H1 (cell line): ENCODE measurements around the gene GRIK4. TPM values are rescaled to one million over a fixed set of nuclear protein-coding genes. Genes with fewer than 3 reads are reported as not detected.

Source experiments
- CTCF ChIA-PET: fragments of 300-600 bp; sonication (Branson Sonifier 250); formaldehyde crosslinking; loops from one replicate; lab custom pipeline; 2021; ENCODE audit not compliant: partially characterized antibody; lab: Charles Lee
- POLR2A ChIA-PET: fragments of 300-600 bp; sonication (Branson Sonifier 250); formaldehyde crosslinking; loops from one replicate; lab custom pipeline; 2021; ENCODE audit warnings: inconsistent platforms; ENCODE audit not compliant: partially characterized antibody; lab: Charles Lee
- DNase-seq, 2 experiments: peaks; one replicate each; pipeline versions ENCODE4 v3.0.0 to v3.0.0-alpha.2; 2010 to 2022; ENCODE audit warnings: low spot score in 2 of 2, low read depth in 1 of 2, mixed read lengths in 1 of 2
- FAIRE-seq: peaks from 2 replicates; lab custom pipeline; 2011; peaks lifted over from hg19 to GRCh38; lab: Jason Lieb, UNC
- H2AFZ ChIP-seq: 2 replicates; pipeline ENCODE4 v1.8.1; 2012; ENCODE audit warnings: low read length, inconsistent platforms
- H2AK5ac ChIP-seq: 2 replicates; pipeline ENCODE4 v1.6.1; 2013; ENCODE audit warnings: low read depth, low read length
- H2BK120ac ChIP-seq: replicated peaks from 2 replicates; pipeline ENCODE3; 2013; ENCODE audit warnings: low read depth, low read length, inconsistent platforms
- H2BK12ac ChIP-seq: 2 replicates; pipeline ENCODE4 v1.6.1; 2013; ENCODE audit warnings: low read depth, low read length
- H2BK15ac ChIP-seq: 2 replicates; pipeline ENCODE4 v1.6.1; 2013; ENCODE audit warnings: low read length
- H2BK20ac ChIP-seq: 2 replicates; pipeline ENCODE4 v1.6.1; 2013; ENCODE audit warnings: low read length
- H2BK5ac ChIP-seq: 2 replicates; pipeline ENCODE4 v1.6.1; 2013; ENCODE audit warnings: low read depth, low read length
- H3K14ac ChIP-seq: 2 replicates; pipeline ENCODE4 v1.6.1; 2013; ENCODE audit warnings: inconsistent platforms; ENCODE audit not compliant: insufficient read length
- H3K18ac ChIP-seq: 2 replicates; pipeline ENCODE4 v1.6.1; 2013; ENCODE audit warnings: low read length; ENCODE audit errors: extremely low read depth
- H3K23ac ChIP-seq: 2 replicates; pipeline ENCODE4 v1.6.1; 2013; ENCODE audit warnings: inconsistent platforms; ENCODE audit not compliant: insufficient read length
- H3K23me2 ChIP-seq: 2 replicates; pipeline ENCODE4 v1.6.1; 2013; ENCODE audit warnings: low read depth, low read length
- H3K27ac ChIP-seq: 2 replicates; pipeline ENCODE4 v1.6.1; 2011; ENCODE audit warnings: low read depth, low read length, inconsistent platforms
- H3K27me3 ChIP-seq, 4 experiments: replicated peaks in 1 of 4; 1 replicate in 1 of 4; 2 replicates in 3 of 4; pipeline versions ENCODE4 v1.6.1 to v1.8.1; 2011 to 2013; ENCODE audit warnings: low read length in 3 of 4, mild to moderate bottlenecking in 3 of 4, inconsistent platforms in 2 of 4, mixed read lengths in 2 of 4, moderate library complexity in 1 of 4; ENCODE audit not compliant: control insufficient read depth in 3 of 4, insufficient read depth in 3 of 4; ENCODE audit errors: extremely low read depth in 1 of 4
- H3K36me3 ChIP-seq, 4 experiments: 2 replicates each; pipeline versions ENCODE4 v1.6.1 to v1.8.1; 2011 to 2013; ENCODE audit warnings: mild to moderate bottlenecking in 4 of 4, low read length in 3 of 4, moderate library complexity in 2 of 4, control low read depth in 1 of 4, inconsistent platforms in 1 of 4; ENCODE audit not compliant: insufficient read depth in 4 of 4, control insufficient read depth in 2 of 4
- H3K4ac ChIP-seq: replicated peaks from 2 replicates; pipeline ENCODE3; 2013; ENCODE audit warnings: low read length, low read depth, mixed read lengths, inconsistent platforms; ENCODE audit not compliant: insufficient read length
- H3K4me1 ChIP-seq, 4 experiments: replicated peaks in 1 of 4; 1 replicate in 1 of 4; 2 replicates in 3 of 4; pipeline versions ENCODE4 v1.6.1 to v1.8.1; 2011 to 2013; ENCODE audit warnings: low read length in 3 of 4, inconsistent platforms in 2 of 4, mixed read lengths in 1 of 4; ENCODE audit not compliant: insufficient read depth in 4 of 4, control insufficient read depth in 3 of 4
- H3K4me2 ChIP-seq, 2 experiments: 2 replicates each; pipeline versions ENCODE4 v1.6.1 to v1.8.1; 2011 to 2013; ENCODE audit warnings: low read depth in 2 of 2, low read length in 2 of 2, control low read depth in 1 of 2, inconsistent platforms in 1 of 2, mild to moderate bottlenecking in 1 of 2; ENCODE audit not compliant: insufficient read depth in 1 of 2
- H3K4me3 ChIP-seq, 4 experiments: fragments of 200-600, 300-600 bp in 1 of 4; sonication (generic), shearing (Covaris generic), sonication (Bioruptor Twin) in 1 of 4; 2 replicates each; pipeline versions ENCODE4 v1.5.1 to v1.8.1; 2011 to 2016; ENCODE audit warnings: low read length in 4 of 4, low read depth in 3 of 4, control low read depth in 2 of 4, inconsistent platforms in 2 of 4, mild to moderate bottlenecking in 2 of 4, mixed read lengths in 1 of 4, moderate library complexity in 1 of 4; ENCODE audit not compliant: insufficient read depth in 2 of 4; ENCODE audit errors: extremely low read depth in 1 of 4
- H3K56ac ChIP-seq: replicated peaks from 2 replicates; pipeline ENCODE3; 2013; ENCODE audit warnings: low read depth, mild to moderate bottlenecking, mixed read lengths, low read length, inconsistent platforms; ENCODE audit not compliant: insufficient read length
- H3K79me1 ChIP-seq: 2 replicates; pipeline ENCODE4 v1.6.1; 2013; ENCODE audit warnings: low read depth, low read length, control low read depth
- H3K79me2 ChIP-seq, 2 experiments: 2 replicates each; pipeline versions ENCODE4 v1.6.1 to v1.8.1; 2012 to 2013; ENCODE audit warnings: low read length in 2 of 2, mild to moderate bottlenecking in 2 of 2, inconsistent platforms in 1 of 2; ENCODE audit not compliant: insufficient read depth in 2 of 2, control insufficient read depth in 1 of 2
- H3K9ac ChIP-seq, 4 experiments: replicated peaks in 1 of 4; 1 replicate in 1 of 4; 2 replicates in 3 of 4; pipeline versions ENCODE4 v1.6.1 to v1.8.1; 2011 to 2013; ENCODE audit warnings: low read depth in 3 of 4, low read length in 3 of 4, control low read depth in 2 of 4, mild to moderate bottlenecking in 2 of 4, moderate library complexity in 2 of 4, inconsistent platforms in 1 of 4; ENCODE audit errors: extremely low read depth in 1 of 4
- H3K9me3 ChIP-seq, 2 experiments: 2 replicates each; pipeline versions ENCODE4 v1.6.1 to v1.8.1; 2012 to 2013; ENCODE audit warnings: mild to moderate bottlenecking in 2 of 2, moderate library complexity in 2 of 2, control low read depth in 1 of 2, inconsistent platforms in 1 of 2, low read depth in 1 of 2, low read length in 1 of 2, mixed read lengths in 1 of 2; ENCODE audit not compliant: insufficient read depth in 2 of 2
- H4K20me1 ChIP-seq, 2 experiments: replicated peaks in 1 of 2; 2 replicates each; pipeline versions ENCODE3 to v1.8.1; 2011 to 2013; ENCODE audit warnings: inconsistent platforms in 2 of 2, low read length in 2 of 2, mild to moderate bottlenecking in 1 of 2; ENCODE audit not compliant: insufficient read depth in 2 of 2, control insufficient read depth in 1 of 2
- H4K5ac ChIP-seq: 2 replicates; pipeline ENCODE4 v1.6.1; 2013; ENCODE audit warnings: low read length, low read depth, mixed read lengths, inconsistent platforms; ENCODE audit not compliant: insufficient read length
- H4K8ac ChIP-seq: 2 replicates; pipeline ENCODE4 v1.8.0; 2013; ENCODE audit warnings: mild to moderate bottlenecking, moderate library complexity, low read length, inconsistent platforms; ENCODE audit not compliant: insufficient read depth; ENCODE audit errors: extremely low read depth
- H4K91ac ChIP-seq: replicated peaks from 2 replicates; pipeline ENCODE3; 2013; ENCODE audit warnings: low read length, mixed read lengths, inconsistent platforms; ENCODE audit not compliant: insufficient read length
- BACH1 ChIP-seq: IDR thresholded peaks from 2 replicates; pipeline ENCODE4 v1.6.1; 2012; ENCODE audit warnings: low read length, improper control_type of control experiment
- CBX5 ChIP-seq: fragments of 300-800, 300-1000 bp; sonication (generic); IDR thresholded peaks from 2 replicates; pipeline ENCODE4 v1.7.1; 2016; ENCODE audit warnings: antibody characterized with exemption, low read length, low read depth
- CEBPB ChIP-seq: IDR thresholded peaks from 2 replicates; pipeline ENCODE4 v1.6.1; 2012; ENCODE audit warnings: low read depth, low read length
- EZH2 ChIP-seq: fragments of 200-600 bp; sonication (generic); IDR thresholded peaks from 2 replicates; pipeline ENCODE4 v1.7.1; 2012; ENCODE audit warnings: low read depth, mild to moderate bottlenecking, moderate library complexity, low read length, inconsistent platforms; ENCODE audit not compliant: severe bottlenecking
- MAFK ChIP-seq: IDR thresholded peaks from 2 replicates; pipeline ENCODE4 v1.6.1; 2012; ENCODE audit warnings: low read depth, mild to moderate bottlenecking, improper control_type of control experiment, low read length
- NRF1 ChIP-seq: IDR thresholded peaks from 2 replicates; pipeline ENCODE4 v1.6.1; 2011; ENCODE audit warnings: mild to moderate bottlenecking, low read depth, low read length, improper control_type of control experiment
- SAP30 ChIP-seq: fragments of 300-600 bp; sonication (generic); IDR thresholded peaks from 2 replicates; pipeline ENCODE4 v1.7.1; 2012; ENCODE audit warnings: low read length, moderate library complexity, mild to moderate bottlenecking, inconsistent platforms; ENCODE audit not compliant: insufficient read depth, insufficient replicate concordance
- SP2 ChIP-seq: IDR thresholded peaks from 2 replicates; pipeline ENCODE4 v1.6.1; 2012; ENCODE audit warnings: mild to moderate bottlenecking, low read length, inconsistent platforms
- SRF ChIP-seq: IDR thresholded peaks from 2 replicates; pipeline ENCODE4 v1.6.1; 2011; ENCODE audit warnings: mild to moderate bottlenecking, low read depth, low read length, moderate library complexity
- SUZ12 ChIP-seq: fragments of 200-600 bp; sonication (generic); IDR thresholded peaks from 2 replicates; pipeline ENCODE4 v1.6.1; 2012; ENCODE audit warnings: mild to moderate bottlenecking, inconsistent platforms, low read length, moderate library complexity, mixed read lengths
- TEAD4 ChIP-seq: IDR thresholded peaks from 2 replicates; pipeline ENCODE4 v1.6.1; 2012; ENCODE audit warnings: low read depth, low read length, inconsistent platforms, mixed read lengths
- YY1 ChIP-seq: IDR thresholded peaks from 2 replicates; pipeline ENCODE4 v1.6.1; 2011; ENCODE audit warnings: low read depth, mild to moderate bottlenecking, low read length
- WGBS, 2 experiments: shearing (Covaris generic) in 1 of 2; methylation state at CpG; one replicate each; pipeline versions ENCODE4 v1.1.6 to v1.1.7; 2013 to 2015; ENCODE audit warnings: low lambda C conversion rate in 2 of 2, mixed read lengths in 2 of 2, inconsistent platforms in 1 of 2, low coverage in 1 of 2, missing lambda C conversion rate in 1 of 2; ENCODE audit not compliant: insufficient replicate concordance in 2 of 2, insufficient coverage in 1 of 2, insufficient read length in 1 of 2; ENCODE audit errors: extremely low coverage in 1 of 2, missing lambda C conversion rate in 1 of 2; 5-methylcytosine and 5-hydroxymethylcytosine counted together
- polyA plus RNA-seq, 7 experiments: library from polyadenylated mRNA; depleted of rRNA in 3 of 7; stranded (reverse) in 5 of 7; unstranded in 2 of 7; fragments of >200 nt in 5 of 7; fragments of 200-250 nt in 2 of 7; gene quantifications; 1 replicate in 5 of 7; 2 replicates in 1 of 7; 4 replicates in 1 of 7; pipeline versions ENCODE4 v1.2.1 to v1.2.3, GENCODE V29; 2011 to 2013; ENCODE audit warnings: missing spikeins in 2 of 7, mixed read lengths in 2 of 7
- total RNA-seq: library from RNA; stranded (reverse); fragmentation: NEBNext Ultra II Directional; extraction: Animal tissue kit (Norgen Biotek cat#: 25700); gene quantifications from 2 replicates; pipeline ENCODE4 v1.2.1, GENCODE V29; 2021

GRIK4 gene
- total and polyA plus RNA-seq, 2 of the 8 experiments (the other 6 are each of a cell fraction or from before 2014, with no cell fraction given): 1.2 to 2.9 TPM

GRCh38 chr11:120977266-120978137, 466.0 kb downstream of the GRIK4 start:
- H3K23me2 ChIP-seq: no peaks in the 10 kb centered on the region
- no peak overlapping the region for H3K18ac ChIP-seq
- H3K4me1 ChIP-seq: no peaks in the 10 kb centered on the region
- H4K8ac ChIP-seq: no peak overlapping the region
- H2BK12ac ChIP-seq: no peak overlapping the region
- H3K4me3 ChIP-seq: no peak overlapping the region
- no peak overlapping the region for H3K23ac ChIP-seq
- H3K79me1 ChIP-seq: no peaks in the 10 kb centered on the region
- H3K36me3 ChIP-seq: no peaks in the 10 kb centered on the region
- FAIRE-seq: no peak
- no peak overlapping the region for H4K91ac ChIP-seq
- no peaks in the 10 kb centered on the region for H3K27me3 ChIP-seq
- no peak for DNase-seq
- H3K79me2 ChIP-seq: no peaks in the 10 kb centered on the region
- no peaks in the 10 kb centered on the region for H3K9me3 ChIP-seq
- no peak overlapping the region for H3K4me2 ChIP-seq
- H2AFZ ChIP-seq: no peak overlapping the region
- no peak overlapping the region for H3K4ac ChIP-seq
- no peak overlapping the region for H2AK5ac ChIP-seq
- CTCF ChIA-PET: interaction anchor here (0.6 to 1.7 kb wide), 4 partner anchors 12 to 126 kb away, joined by 3 to 4 read pairs (median 4); no protein-coding TSS in a partner anchor
- no peak overlapping the region for H2BK15ac ChIP-seq
- 91% methylated on average over 10 of the region's 10 CpGs; no CpG with 5 or more reads in 1 of the 2 experiments for WGBS, 2 experiments
- no peaks in the 10 kb centered on the region for H4K20me1 ChIP-seq
- H3K56ac ChIP-seq: no peak overlapping the region
- no peak overlapping the region for H4K5ac ChIP-seq
- H2BK5ac ChIP-seq: no peak overlapping the region
- no peak overlapping the region for H3K27ac ChIP-seq
- POLR2A ChIA-PET: interaction anchor here (1.4 kb wide), 1 partner anchor 14 kb away, joined by 3 read pairs; no protein-coding TSS in a partner anchor
- no peak overlapping the region for H3K9ac ChIP-seq
- H3K14ac ChIP-seq: no peak overlapping the region
- H2BK120ac ChIP-seq: no peak overlapping the region
- H2BK20ac ChIP-seq: no peak overlapping the region
- TF ChIP-seq CEBPB (no peak), SUZ12 (no peak), EZH2 (no peak), MAFK (no peak), NRF1 (no peak), SAP30 (no peak), YY1 (no peak), BACH1 (no peak), SP2 (no peak), TEAD4 (no peak), CBX5 (no peak), SRF (no peak)
